Spleen (tissue), 7 donors: ENCODE data around the gene GCLM.

Experiments
- CTCF ChIP-seq, 11 experiments: fragments of 200-600 bp in 7 of 11; fragments of 450-650 bp in 4 of 11; sonication (generic) in 4 of 11; IDR thresholded peaks in 8 of 11; conservative IDR thresholded peaks in 3 of 11; 1 replicate in 7 of 11; 2 replicates in 4 of 11; pipeline versions ENCODE4 v1.4.0 to v1.8.0; 2016 to 2021; ENCODE audit warnings: antibody characterized with exemption in 11 of 11, inconsistent platforms in 4 of 11, mild to moderate bottlenecking in 1 of 11
- POLR2A ChIP-seq, 3 donors: fragments of 450-650 bp; IDR thresholded peaks; one replicate each; pipeline ENCODE4 v1.5.1; 2017; ENCODE audit warnings: antibody characterized with exemption in 3 of 3, mild to moderate bottlenecking in 1 of 3
- donor health status: DM: no; HTN: no; CAD: no; lungs with moderate emphysema.
- donor health status: DM: no; HTN: no; CAD: no.
- donor health status: DM: no; HTN: no; CAD: no.

- peak in 2 of 11 experiments; percentile 9 to 33 for TF ChIP-seq CTCF (IDR thresholded peaks at IDR 0.05 in 8 of 11, conservative IDR thresholded peaks at IDR 0.05 in 3 of 11)
- TF ChIP-seq POLR2A (IDR thresholded peaks at IDR 0.05), result peak; percentile 41 to 79 (median 66)
Observed at GRCh38 chr1:93878889-93879586, 30.2 kb downstream of the GCLM start, which contains the start of gene DNTTIP2.
